NCI-H1105 treated with DMSO at 0.1 percent for 48 hours (cell line): ENCODE data around the gene PACS1.

Experiments used
- DNase-seq: peaks from one replicate; lab custom pipeline; 2025; lab: John Stamatoyannopoulos, UW

PACS1 gene

DNA sequence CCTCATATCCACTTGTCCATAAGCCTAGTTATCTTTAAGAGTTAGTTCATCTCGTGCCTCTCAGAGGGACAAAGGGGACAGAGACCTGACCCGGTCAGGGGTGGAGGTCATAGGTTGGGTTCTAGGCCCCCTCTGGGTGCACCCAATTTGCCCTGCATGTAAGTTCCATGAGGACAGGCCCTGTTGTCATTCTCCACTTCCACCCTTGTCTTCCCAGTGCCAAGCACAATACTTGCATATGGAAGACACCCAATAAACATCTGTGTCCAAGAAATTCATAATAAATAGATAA is 220.2 kb downstream of the PACS1 start:
- DNase-seq: no peak

DNA sequence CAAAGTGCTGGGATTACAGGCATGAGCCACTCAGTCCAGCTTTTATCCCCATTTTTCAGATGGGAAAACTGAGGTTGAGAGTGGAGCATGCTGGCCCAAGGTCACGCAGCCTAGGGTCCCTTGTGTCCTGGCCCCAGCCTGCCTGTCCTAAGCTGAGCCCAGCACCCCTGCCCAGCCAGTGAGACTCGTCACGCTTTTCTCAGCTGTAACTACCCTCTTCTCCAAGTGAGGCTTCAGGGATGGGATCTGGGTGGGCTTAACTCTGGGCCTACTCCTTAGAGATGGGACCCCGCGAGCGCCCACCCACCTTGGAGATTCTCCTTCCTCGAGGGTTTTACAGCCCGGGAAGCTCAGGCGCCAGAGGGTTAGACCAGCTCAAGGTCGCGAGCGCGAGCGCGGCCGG is 221.2 kb downstream of the PACS1 start:
- no peak for DNase-seq

DNA sequence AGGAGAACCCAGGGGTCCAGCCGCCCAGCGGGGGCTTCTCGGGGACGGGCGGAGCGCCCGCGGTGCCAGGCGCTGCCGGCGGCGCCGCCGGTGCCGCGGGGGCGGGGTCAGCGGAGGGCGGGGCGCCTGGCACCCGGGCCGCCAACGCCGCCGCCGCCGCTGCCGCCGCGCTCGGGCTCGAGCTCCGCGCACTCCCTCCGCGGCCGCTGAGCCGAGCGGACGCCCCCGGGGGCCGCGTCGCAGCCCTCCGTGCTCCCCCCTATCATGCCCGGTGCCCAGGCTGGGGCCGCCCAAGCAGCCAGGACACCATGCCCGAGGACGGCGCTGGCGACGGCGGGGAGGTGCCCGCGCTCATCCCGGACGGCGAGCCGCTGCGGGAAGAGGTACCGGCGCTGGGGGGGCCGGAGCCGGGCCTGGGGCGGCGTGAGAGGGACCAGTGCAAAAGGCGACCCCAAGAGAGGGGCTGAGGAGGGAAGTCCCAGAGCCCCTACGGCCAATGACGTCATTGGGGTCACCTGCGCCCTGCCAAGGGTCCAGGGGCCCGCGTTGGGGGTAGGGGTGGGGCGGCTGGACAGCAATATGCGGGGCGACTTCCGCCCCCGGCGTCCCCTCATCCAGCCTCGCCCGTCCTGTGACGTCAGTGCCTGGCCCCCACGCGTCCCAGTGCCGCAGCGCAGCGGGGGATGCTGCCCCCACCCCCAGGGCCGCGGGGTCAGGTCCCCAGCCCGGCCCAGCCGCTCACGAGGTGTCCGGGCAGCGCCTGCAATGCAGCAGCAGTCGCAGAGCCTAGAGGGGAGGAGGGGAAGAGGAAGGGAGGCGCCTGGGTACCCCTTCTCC is 221.9 kb downstream of the PACS1 start, which contains the start of gene TMEM151A:
Gene TMEM151A (plus strand): TSS at position 189 of the 837 bp plus-strand sequence. CDS start 120 bp downstream, at position 309.
- DNase-seq: peak; percentile 10

DNA sequence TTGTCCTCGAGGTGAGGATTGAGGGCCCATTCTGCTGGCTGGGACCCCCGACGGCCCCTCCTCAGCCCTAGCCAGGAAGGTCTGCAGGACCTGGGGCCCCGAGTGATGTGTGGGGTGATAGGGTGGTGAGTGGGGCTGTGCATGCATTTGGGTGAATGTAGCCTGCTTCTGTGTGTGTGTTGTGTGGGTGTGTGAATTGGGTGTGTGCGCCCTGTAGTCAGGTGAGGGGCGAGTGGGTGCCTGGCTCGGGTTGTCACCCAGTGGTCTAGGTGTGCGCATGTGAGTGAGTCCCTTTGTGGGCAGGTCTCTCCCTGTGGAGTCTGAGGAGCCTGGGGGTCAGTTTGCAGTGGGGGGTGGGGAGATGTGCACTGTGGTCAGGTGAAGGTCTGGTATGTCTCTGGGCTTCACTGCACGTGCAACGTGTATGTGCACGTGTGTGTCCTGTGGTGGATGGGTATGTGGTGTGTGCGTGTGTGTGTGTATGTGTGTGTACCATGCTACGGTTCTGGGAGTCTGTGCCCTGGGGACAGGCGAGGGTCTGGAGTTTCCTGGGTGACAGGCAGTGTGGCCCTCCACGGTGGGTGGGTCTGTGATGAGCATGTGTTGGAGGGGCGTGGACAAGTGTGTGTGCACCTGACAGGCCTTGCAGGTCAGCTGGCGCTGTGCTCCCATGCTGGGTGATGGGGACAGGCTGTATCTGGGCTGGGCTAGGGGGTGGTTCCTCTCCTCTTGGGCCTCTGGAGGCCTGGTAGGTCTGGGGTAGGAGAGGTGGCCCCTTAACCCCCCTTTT is 222.7 kb downstream of the PACS1 start:
- DNase-seq: no peak

DNA sequence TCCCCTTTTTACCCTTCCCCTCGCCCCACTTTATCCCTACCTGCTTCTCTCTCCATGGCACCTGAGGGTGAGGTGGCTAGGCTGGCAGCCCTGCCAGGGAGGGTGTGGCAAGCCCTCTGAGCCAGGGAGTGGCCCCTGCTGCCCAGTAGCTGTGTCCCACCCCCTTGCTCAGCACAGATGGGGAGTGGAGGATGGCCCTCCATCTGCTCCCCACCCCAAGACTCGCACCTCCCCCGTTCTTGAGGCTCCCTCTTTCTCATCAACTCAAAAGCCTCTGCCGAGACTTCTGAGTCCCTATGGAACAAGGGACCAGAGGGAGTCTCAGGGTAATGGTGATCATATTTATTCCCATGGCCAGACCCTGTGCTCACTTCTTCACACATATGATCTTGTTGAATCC is 223.3 kb downstream of the PACS1 start:
- no peak for DNase-seq

DNA sequence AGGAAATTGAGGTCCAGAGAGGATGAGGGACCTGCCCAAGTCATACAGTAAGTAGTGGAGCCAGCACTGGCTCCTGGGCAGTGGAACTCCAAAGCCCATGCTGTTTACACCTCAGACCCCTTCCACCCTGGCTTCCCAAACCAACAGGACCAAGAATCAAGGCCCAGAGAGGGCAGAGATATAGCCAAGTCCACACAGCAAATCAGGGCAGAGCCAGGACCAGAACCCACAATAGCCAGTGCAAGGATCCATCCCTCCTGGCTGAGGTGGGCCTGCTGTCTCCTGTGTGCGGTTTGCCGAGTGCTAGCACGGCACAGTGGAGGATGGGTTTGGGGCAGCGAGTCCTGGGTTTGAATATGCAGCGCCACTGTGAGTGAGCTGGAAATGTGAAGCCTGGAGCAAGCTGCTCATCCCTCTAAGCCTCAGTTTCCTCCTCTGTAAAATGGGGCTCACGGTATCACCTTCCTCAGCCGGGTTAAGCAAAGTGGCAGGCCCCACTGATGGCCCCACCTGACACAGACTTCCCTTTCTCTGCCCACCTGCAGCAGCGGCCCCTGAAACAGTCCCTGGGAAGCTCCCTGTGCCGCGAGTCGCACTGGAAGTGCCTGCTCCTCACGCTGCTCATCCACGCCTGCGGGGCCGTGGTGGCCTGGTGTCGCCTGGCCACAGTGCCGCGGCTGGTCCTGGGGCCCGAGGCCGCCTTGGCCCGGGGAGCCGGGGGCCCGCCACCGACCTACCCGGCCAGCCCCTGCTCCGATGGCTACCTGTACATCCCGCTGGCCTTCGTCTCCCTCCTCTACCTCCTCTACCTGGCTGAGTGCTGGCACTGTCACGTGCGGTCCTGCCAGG is 223.9 kb downstream of the PACS1 start:
- DNase-seq: no peak
